Measurements from ENCODE around the gene DIO3.
"Not testable (repeated sequence)": the region's sequence is repeated elsewhere in the genome, so short reads cannot be mapped to it uniquely, and the experiment has no call there.

DIO3 gene

GRCh38 chr14:101543814-101544213 lies 17.5 kb upstream of the DIO3 start:
- no peak overlapping the region for H3K27ac ChIP-seq (ENCODE audit: low read depth, low read length)

GRCh38 chr14:101544550-101544949 lies 16.7 kb upstream of the DIO3 start:
- Histone ChIP-seq H3K9ac (ENCODE audit: low read depth, low read length) (no peak overlapping the region), H3K4me3 (ENCODE audit: low read length) (no peak overlapping the region), H3K4me1 (ENCODE audit: insufficient read depth, low read length) (no peaks in the 10 kb centered on the region), H3K36me3 (ENCODE audit: insufficient read depth, low read length) (no peaks in the 10 kb centered on the region), H3K9me3 (ENCODE audit: insufficient read depth, low read depth, low read length) (no peaks in the 10 kb centered on the region), H3K27ac (ENCODE audit: low read depth, low read length) (no peak overlapping the region), H3K27me3 (ENCODE audit: insufficient read depth, low read length) (no peaks in the 10 kb centered on the region)
- 90% methylated on average over 9 of the region's 9 CpGs for WGBS

More at GRCh38 chr14:101543814-101544213, 17.5 kb upstream of the DIO3 start:
- Histone ChIP-seq H3K27me3 (ENCODE audit: insufficient read depth, low read length) (no peaks in the 10 kb centered on the region), H3K36me3 (ENCODE audit: insufficient read depth, low read length) (no peaks in the 10 kb centered on the region), H3K9ac (ENCODE audit: low read depth, low read length) (no peak overlapping the region), H3K9me3 (ENCODE audit: insufficient read depth, low read depth, low read length) (no peaks in the 10 kb centered on the region), H3K4me3 (ENCODE audit: low read length) (no peak overlapping the region), H3K4me1 (ENCODE audit: insufficient read depth, low read length) (no peaks in the 10 kb centered on the region)
- 96% methylated on average over 16 of the region's 16 CpGs for WGBS

- H3K9me3 ChIP-seq (ENCODE audit: insufficient read depth, low read depth, low read length) = no peaks in the 10 kb centered on the region
- no peaks in the 10 kb centered on the region for H3K4me1 ChIP-seq (ENCODE audit: insufficient read depth, low read length)
- H3K9ac ChIP-seq (ENCODE audit: low read depth, low read length) = no peak overlapping the region
- H3K27me3 ChIP-seq (ENCODE audit: insufficient read depth, low read length) = no peaks in the 10 kb centered on the region
- no peak overlapping the region for H3K4me3 ChIP-seq (ENCODE audit: low read length)
- H3K36me3 ChIP-seq (ENCODE audit: insufficient read depth, low read length) = no peaks in the 10 kb centered on the region
- H3K27ac ChIP-seq (ENCODE audit: low read depth, low read length) = no peak overlapping the region
- 87% methylated on average over 11 of the region's 11 CpGs for WGBS
Observed at GRCh38 chr14:101546706-101547105, 14.6 kb upstream of the DIO3 start.

- Histone ChIP-seq H3K27ac (ENCODE audit: low read depth, low read length) (no peak overlapping the region), H3K9ac (ENCODE audit: low read depth, low read length) (no peak overlapping the region), H3K4me3 (ENCODE audit: low read length) (no peak overlapping the region), H3K9me3 (ENCODE audit: insufficient read depth, low read depth, low read length) (no peaks in the 10 kb centered on the region), H3K36me3 (ENCODE audit: insufficient read depth, low read length) (no peaks in the 10 kb centered on the region), H3K27me3 (ENCODE audit: insufficient read depth, low read length) (no peaks in the 10 kb centered on the region), H3K4me1 (ENCODE audit: insufficient read depth, low read length) (no peaks in the 10 kb centered on the region)
- 93% methylated on average over 10 of the region's 10 CpGs for WGBS
Observed at GRCh38 chr14:101547107-101547738, 14.1 kb upstream of the DIO3 start.

GRCh38 chr14:101547961-101548669 lies 13.2 kb upstream of the DIO3 start:
- Histone ChIP-seq H3K4me1 (ENCODE audit: insufficient read depth, low read length) (no peaks in the 10 kb centered on the region), H3K36me3 (ENCODE audit: insufficient read depth, low read length) (no peaks in the 10 kb centered on the region), H3K27me3 (ENCODE audit: insufficient read depth, low read length) (no peaks in the 10 kb centered on the region), H3K9ac (ENCODE audit: low read depth, low read length) (no peak overlapping the region), H3K9me3 (ENCODE audit: insufficient read depth, low read depth, low read length) (no peaks in the 10 kb centered on the region), H3K27ac (ENCODE audit: low read depth, low read length) (no peak overlapping the region), H3K4me3 (ENCODE audit: low read length) (no peak overlapping the region)
- WGBS = 84% methylated on average over 15 of the region's 16 CpGs

- H3K27ac ChIP-seq (ENCODE audit: low read depth, low read length) = no peak overlapping the region
- H3K36me3 ChIP-seq (ENCODE audit: insufficient read depth, low read length) = no peaks in the 10 kb centered on the region
- H3K9me3 ChIP-seq (ENCODE audit: insufficient read depth, low read depth, low read length) = no peaks in the 10 kb centered on the region
- H3K27me3 ChIP-seq (ENCODE audit: insufficient read depth, low read length) = no peaks in the 10 kb centered on the region
- no peak overlapping the region for H3K9ac ChIP-seq (ENCODE audit: low read depth, low read length)
- H3K4me1 ChIP-seq (ENCODE audit: insufficient read depth, low read length) = no peaks in the 10 kb centered on the region
- WGBS = 88% methylated on average over 4 of the region's 5 CpGs
- H3K4me3 ChIP-seq (ENCODE audit: low read length) = no peak overlapping the region
Observed at GRCh38 chr14:101548710-101549109, 12.6 kb upstream of the DIO3 start.

GRCh38 chr14:101549154-101549553 lies 12.1 kb upstream of the DIO3 start:
- 94% methylated on average over 18 of the region's 18 CpGs for WGBS
- Histone ChIP-seq H3K36me3 (ENCODE audit: insufficient read depth, low read length) (no peaks in the 10 kb centered on the region), H3K4me1 (ENCODE audit: insufficient read depth, low read length) (no peaks in the 10 kb centered on the region), H3K9ac (ENCODE audit: low read depth, low read length) (no peak overlapping the region), H3K9me3 (ENCODE audit: insufficient read depth, low read depth, low read length) (no peaks in the 10 kb centered on the region), H3K27me3 (ENCODE audit: insufficient read depth, low read length) (no peaks in the 10 kb centered on the region), H3K4me3 (ENCODE audit: low read length) (no peak overlapping the region), H3K27ac (ENCODE audit: low read depth, low read length) (no peak overlapping the region)

- not testable (repeated sequence) for H3K9me3 ChIP-seq (ENCODE audit: insufficient read depth, low read depth, low read length); H3K27ac ChIP-seq (ENCODE audit: low read depth, low read length); H3K9ac ChIP-seq (ENCODE audit: low read depth, low read length); H3K27me3 ChIP-seq (ENCODE audit: insufficient read depth, low read length); H3K4me3 ChIP-seq (ENCODE audit: low read length); H3K4me1 ChIP-seq (ENCODE audit: insufficient read depth, low read length); H3K36me3 ChIP-seq (ENCODE audit: insufficient read depth, low read length)
- WGBS = 85% methylated on average over 5 of the region's 5 CpGs
Observed at GRCh38 chr14:101550202-101550912, 10.9 kb upstream of the DIO3 start.

GRCh38 chr14:101551729-101552595 lies 9.3 kb upstream of the DIO3 start:
- Histone ChIP-seq H3K36me3 (ENCODE audit: insufficient read depth, low read length) (no peaks in the 10 kb centered on the region), H3K9ac (ENCODE audit: low read depth, low read length) (no peak overlapping the region), H3K27ac (ENCODE audit: low read depth, low read length) (no peak overlapping the region), H3K4me3 (ENCODE audit: low read length) (no peak overlapping the region), H3K9me3 (ENCODE audit: insufficient read depth, low read depth, low read length) (no peaks in the 10 kb centered on the region), H3K4me1 (ENCODE audit: insufficient read depth, low read length) (no peaks in the 10 kb centered on the region), H3K27me3 (ENCODE audit: insufficient read depth, low read length) (peaks cover 12% of the 10 kb centered on the region)
- 94% methylated on average over 24 of the region's 24 CpGs for WGBS

GRCh38 chr14:101552786-101553231 lies 8.5 kb upstream of the DIO3 start:
- Histone ChIP-seq H3K36me3 (ENCODE audit: insufficient read depth, low read length) (no peaks in the 10 kb centered on the region), H3K4me1 (ENCODE audit: insufficient read depth, low read length) (no peaks in the 10 kb centered on the region), H3K9ac (ENCODE audit: low read depth, low read length) (no peak overlapping the region), H3K27me3 (ENCODE audit: insufficient read depth, low read length) (peaks cover 21% of the 10 kb centered on the region), H3K4me3 (ENCODE audit: low read length) (no peak overlapping the region), H3K27ac (ENCODE audit: low read depth, low read length) (no peak overlapping the region), H3K9me3 (ENCODE audit: insufficient read depth, low read depth, low read length) (no peaks in the 10 kb centered on the region)
- WGBS = 91% methylated on average over 9 of the region's 9 CpGs

- Histone ChIP-seq H3K9ac (ENCODE audit: low read depth, low read length) (no peak overlapping the region), H3K36me3 (ENCODE audit: insufficient read depth, low read length) (no peaks in the 10 kb centered on the region), H3K9me3 (ENCODE audit: insufficient read depth, low read depth, low read length) (no peaks in the 10 kb centered on the region), H3K27me3 (ENCODE audit: insufficient read depth, low read length) (peaks cover 27% of the 10 kb centered on the region), H3K4me1 (ENCODE audit: insufficient read depth, low read length) (no peaks in the 10 kb centered on the region), H3K27ac (ENCODE audit: low read depth, low read length) (no peak overlapping the region), H3K4me3 (ENCODE audit: low read length) (no peak overlapping the region)
- no CpG with 5 or more reads among the region's 1 CpG for WGBS
Observed at GRCh38 chr14:101553393-101553792, 7.9 kb upstream of the DIO3 start.

Data from HUES64 (cell line).